HG02884 (cell line): ENCODE results near the gene CAMTA1.

Source experiments
- ATAC-seq: cut with Tn5 transposase; IDR thresholded peaks from one replicate; pipeline ENCODE4 v1.9.1; 2021; ENCODE audit warnings: mild to moderate bottlenecking, moderate library complexity; ENCODE audit not compliant: unreplicated experiment

Gene CAMTA1

GRCh38 chr1:7097938-7098592 lies 312.8 kb downstream of the CAMTA1 start:
- no peak for ATAC-seq

GRCh38 chr1:7098641-7099040 lies 313.4 kb downstream of the CAMTA1 start:
- no peak for ATAC-seq

GRCh38 chr1:7100479-7100878 lies 315.2 kb downstream of the CAMTA1 start:
- ATAC-seq, result no peak

- no peak for ATAC-seq
Observed at GRCh38 chr1:7101187-7101586, 315.9 kb downstream of the CAMTA1 start.

- no peak for ATAC-seq
Observed at GRCh38 chr1:7103361-7103782, 318.1 kb downstream of the CAMTA1 start.

- ATAC-seq, result no peak
Observed at GRCh38 chr1:7103874-7104273, 318.6 kb downstream of the CAMTA1 start.

- ATAC-seq, result no peak
Observed at GRCh38 chr1:7104339-7104738, 319.1 kb downstream of the CAMTA1 start.

GRCh38 chr1:7105269-7105668 lies 320.0 kb downstream of the CAMTA1 start:
- ATAC-seq, result no peak

GRCh38 chr1:7106442-7107108 lies 321.3 kb downstream of the CAMTA1 start:
- ATAC-seq, result no peak

- ATAC-seq, result no peak
Observed at GRCh38 chr1:7107109-7107830, 322.0 kb downstream of the CAMTA1 start.

GRCh38 chr1:7108251-7108650 lies 323.0 kb downstream of the CAMTA1 start:
- ATAC-seq, result no peak

- ATAC-seq, result no peak
Observed at GRCh38 chr1:7109901-7110300, 324.6 kb downstream of the CAMTA1 start.

- ATAC-seq, result no peak
Observed at GRCh38 chr1:7110321-7110720, 325.1 kb downstream of the CAMTA1 start.

- no peak for ATAC-seq
Observed at GRCh38 chr1:7111853-7112252, 326.6 kb downstream of the CAMTA1 start.

GRCh38 chr1:7113136-7113535 lies 327.9 kb downstream of the CAMTA1 start:
- ATAC-seq, result no peak

GRCh38 chr1:7113822-7114221 lies 328.6 kb downstream of the CAMTA1 start:
- ATAC-seq, result no peak

GRCh38 chr1:7116001-7116400 lies 330.7 kb downstream of the CAMTA1 start:
- no peak for ATAC-seq

GRCh38 chr1:7117399-7118281 lies 332.4 kb downstream of the CAMTA1 start:
- no peak for ATAC-seq

GRCh38 chr1:7119156-7119555 lies 333.9 kb downstream of the CAMTA1 start:
- ATAC-seq, result no peak

GRCh38 chr1:7120863-7121621 lies 335.8 kb downstream of the CAMTA1 start:
- ATAC-seq, result no peak
